ENCODE results near the gene EPHA8. TPM values are rescaled to one million over a fixed set of nuclear protein-coding genes. Genes with fewer than 3 reads are reported as not detected.

Gene EPHA8
- total RNA-seq, 1 experiment from 2014 or later: not detected

- no peak for DNase-seq
- Histone ChIP-seq H3K36me3 (ENCODE audit: insufficient read depth, low read length) (no peaks in the 10 kb centered on the region), H3K9ac (ENCODE audit: low read length) (no peak overlapping the region), H4K20me1 (ENCODE audit: insufficient read depth, low read depth, low read length) (no peaks in the 10 kb centered on the region), H3K27ac (ENCODE audit: low read length) (no peak overlapping the region), H3K79me2 (ENCODE audit: low read length) (no peaks in the 10 kb centered on the region), H3K9me3 (ENCODE audit: low read length) (no peaks in the 10 kb centered on the region), H3K4me2 (ENCODE audit: low read depth, low read length, poor library complexity, severe bottlenecking) (no peak overlapping the region), H2AFZ (ENCODE audit: low read length) (no peak overlapping the region), H3K4me3 (ENCODE audit: low read length) (no peak overlapping the region), H3K9me2 (replicated peaks; ENCODE audit: insufficient read depth, low read length) (no peaks in the 10 kb centered on the region), H3K4me1 (ENCODE audit: low read length) (no peaks in the 10 kb centered on the region), H3K27me3 (ENCODE audit: low read length) (no peaks in the 10 kb centered on the region)
Observed at GRCh38 chr1:22602060-22602740, 38.9 kb downstream of the EPHA8 start.

GRCh38 chr1:22606161-22606560, 42.9 kb downstream of the EPHA8 start:
- Histone ChIP-seq H3K79me2 (ENCODE audit: low read length) (no peaks in the 10 kb centered on the region), H3K27me3 (ENCODE audit: low read length) (no peaks in the 10 kb centered on the region), H3K9ac (ENCODE audit: low read length) (no peak overlapping the region), H4K20me1 (ENCODE audit: insufficient read depth, low read depth, low read length) (0 out of 2 replicates have a peak, but pooled peaks cover 2% of the 10 kb centered on the region), H3K9me2 (replicated peaks; ENCODE audit: insufficient read depth, low read length) (no peaks in the 10 kb centered on the region), H2AFZ (ENCODE audit: low read length) (no peak overlapping the region), H3K4me2 (ENCODE audit: low read depth, low read length, poor library complexity, severe bottlenecking) (no peak overlapping the region), H3K4me3 (ENCODE audit: low read length) (no peak overlapping the region), H3K36me3 (ENCODE audit: insufficient read depth, low read length) (no peaks in the 10 kb centered on the region), H3K27ac (ENCODE audit: low read length) (no peak overlapping the region), H3K4me1 (ENCODE audit: low read length) (no peaks in the 10 kb centered on the region), H3K9me3 (ENCODE audit: low read length) (no peaks in the 10 kb centered on the region)
- no peak for DNase-seq

- H3K4me3 ChIP-seq (ENCODE audit: low read length): no peak overlapping the region
- H4K20me1 ChIP-seq (ENCODE audit: insufficient read depth, low read depth, low read length): 0 out of 2 replicates have a peak, but pooled peaks cover 2% of the 10 kb centered on the region
- no peaks in the 10 kb centered on the region for H3K36me3 ChIP-seq (ENCODE audit: insufficient read depth, low read length)
- H3K27me3 ChIP-seq (ENCODE audit: low read length): no peaks in the 10 kb centered on the region
- no peaks in the 10 kb centered on the region for H3K9me2 ChIP-seq (replicated peaks; ENCODE audit: insufficient read depth, low read length)
- DNase-seq: no peak
- no peak overlapping the region for H3K4me2 ChIP-seq (ENCODE audit: low read depth, low read length, poor library complexity, severe bottlenecking)
- H2AFZ ChIP-seq (ENCODE audit: low read length): no peak overlapping the region
- H3K9me3 ChIP-seq (ENCODE audit: low read length): no peaks in the 10 kb centered on the region
- H3K9ac ChIP-seq (ENCODE audit: low read length): no peak overlapping the region
- no peak overlapping the region for H3K27ac ChIP-seq (ENCODE audit: low read length)
- no peaks in the 10 kb centered on the region for H3K79me2 ChIP-seq (ENCODE audit: low read length)
- no peaks in the 10 kb centered on the region for H3K4me1 ChIP-seq (ENCODE audit: low read length)
Observed at GRCh38 chr1:22607154-22607553, 43.9 kb downstream of the EPHA8 start.

- no peaks in the 10 kb centered on the region for H3K36me3 ChIP-seq (ENCODE audit: insufficient read depth, low read length)
- H3K79me2 ChIP-seq (ENCODE audit: low read length): no peaks in the 10 kb centered on the region
- no peaks in the 10 kb centered on the region for H3K27me3 ChIP-seq (ENCODE audit: low read length)
- H3K9me3 ChIP-seq (ENCODE audit: low read length): no peaks in the 10 kb centered on the region
- H3K27ac ChIP-seq (ENCODE audit: low read length): no peak overlapping the region
- H3K9ac ChIP-seq (ENCODE audit: low read length): no peak overlapping the region
- no peak overlapping the region for H3K4me3 ChIP-seq (ENCODE audit: low read length)
- H2AFZ ChIP-seq (ENCODE audit: low read length): no peak overlapping the region
- H4K20me1 ChIP-seq (ENCODE audit: insufficient read depth, low read depth, low read length): 0 out of 2 replicates have a peak, but pooled peaks cover 2% of the 10 kb centered on the region
- no peaks in the 10 kb centered on the region for H3K9me2 ChIP-seq (replicated peaks; ENCODE audit: insufficient read depth, low read length)
- H3K4me1 ChIP-seq (ENCODE audit: low read length): no peaks in the 10 kb centered on the region
- no peak for DNase-seq
- no peak overlapping the region for H3K4me2 ChIP-seq (ENCODE audit: low read depth, low read length, poor library complexity, severe bottlenecking)
Observed at GRCh38 chr1:22608361-22608760, 45.1 kb downstream of the EPHA8 start.

GRCh38 chr1:22609291-22609690, 46.0 kb downstream of the EPHA8 start:
- Histone ChIP-seq H3K4me1 (ENCODE audit: low read length) (no peaks in the 10 kb centered on the region), H3K9ac (ENCODE audit: low read length) (no peak overlapping the region), H2AFZ (ENCODE audit: low read length) (no peak overlapping the region), H3K4me2 (ENCODE audit: low read depth, low read length, poor library complexity, severe bottlenecking) (no peak overlapping the region), H3K79me2 (ENCODE audit: low read length) (no peaks in the 10 kb centered on the region), H4K20me1 (ENCODE audit: insufficient read depth, low read depth, low read length) (0 out of 2 replicates have a peak, but pooled peaks cover 2% of the 10 kb centered on the region), H3K27me3 (ENCODE audit: low read length) (no peaks in the 10 kb centered on the region), H3K4me3 (ENCODE audit: low read length) (no peak overlapping the region), H3K36me3 (ENCODE audit: insufficient read depth, low read length) (no peaks in the 10 kb centered on the region), H3K9me2 (replicated peaks; ENCODE audit: insufficient read depth, low read length) (no peaks in the 10 kb centered on the region), H3K9me3 (ENCODE audit: low read length) (no peaks in the 10 kb centered on the region), H3K27ac (ENCODE audit: low read length) (no peak overlapping the region)
- no peak for DNase-seq

GRCh38 chr1:22611530-22611947, 48.2 kb downstream of the EPHA8 start:
- Histone ChIP-seq H3K79me2 (ENCODE audit: low read length) (no peaks in the 10 kb centered on the region), H3K4me1 (ENCODE audit: low read length) (no peaks in the 10 kb centered on the region), H3K27me3 (ENCODE audit: low read length) (no peaks in the 10 kb centered on the region), H4K20me1 (ENCODE audit: insufficient read depth, low read depth, low read length) (0 out of 2 replicates have a peak, but pooled peaks cover 2% of the 10 kb centered on the region), H3K9ac (ENCODE audit: low read length) (no peak overlapping the region), H3K9me3 (ENCODE audit: low read length) (no peaks in the 10 kb centered on the region), H3K36me3 (ENCODE audit: insufficient read depth, low read length) (no peaks in the 10 kb centered on the region), H3K27ac (ENCODE audit: low read length) (no peak overlapping the region), H2AFZ (ENCODE audit: low read length) (no peak overlapping the region), H3K4me2 (ENCODE audit: low read depth, low read length, poor library complexity, severe bottlenecking) (no peak overlapping the region), H3K4me3 (ENCODE audit: low read length) (no peak overlapping the region), H3K9me2 (replicated peaks; ENCODE audit: insufficient read depth, low read length) (no peaks in the 10 kb centered on the region)
- peak; percentile 71 for DNase-seq

- no peaks in the 10 kb centered on the region for H3K9me2 ChIP-seq (replicated peaks; ENCODE audit: insufficient read depth, low read length)
- H3K27me3 ChIP-seq (ENCODE audit: low read length): no peaks in the 10 kb centered on the region
- H3K9ac ChIP-seq (ENCODE audit: low read length): no peak overlapping the region
- H3K4me3 ChIP-seq (ENCODE audit: low read length): no peak overlapping the region
- DNase-seq: no peak
- no peaks in the 10 kb centered on the region for H4K20me1 ChIP-seq (ENCODE audit: insufficient read depth, low read depth, low read length)
- no peaks in the 10 kb centered on the region for H3K79me2 ChIP-seq (ENCODE audit: low read length)
- H2AFZ ChIP-seq (ENCODE audit: low read length): no peak overlapping the region
- H3K36me3 ChIP-seq (ENCODE audit: insufficient read depth, low read length): no peaks in the 10 kb centered on the region
- no peak overlapping the region for H3K4me2 ChIP-seq (ENCODE audit: low read depth, low read length, poor library complexity, severe bottlenecking)
- no peak overlapping the region for H3K27ac ChIP-seq (ENCODE audit: low read length)
- H3K9me3 ChIP-seq (ENCODE audit: low read length): no peaks in the 10 kb centered on the region
- H3K4me1 ChIP-seq (ENCODE audit: low read length): no peaks in the 10 kb centered on the region
Observed at GRCh38 chr1:22612671-22613571, 49.6 kb downstream of the EPHA8 start.

GRCh38 chr1:22613572-22613918, 50.3 kb downstream of the EPHA8 start:
- no peaks in the 10 kb centered on the region for H3K79me2 ChIP-seq (ENCODE audit: low read length)
- no peak overlapping the region for H3K4me3 ChIP-seq (ENCODE audit: low read length)
- no peaks in the 10 kb centered on the region for H3K4me1 ChIP-seq (ENCODE audit: low read length)
- H4K20me1 ChIP-seq (ENCODE audit: insufficient read depth, low read depth, low read length): no peaks in the 10 kb centered on the region
- no peaks in the 10 kb centered on the region for H3K36me3 ChIP-seq (ENCODE audit: insufficient read depth, low read length)
- H3K9me3 ChIP-seq (ENCODE audit: low read length): no peaks in the 10 kb centered on the region
- no peak for DNase-seq
- H3K27ac ChIP-seq (ENCODE audit: low read length): no peak overlapping the region
- H2AFZ ChIP-seq (ENCODE audit: low read length): no peak overlapping the region
- H3K9me2 ChIP-seq (replicated peaks; ENCODE audit: insufficient read depth, low read length): no peaks in the 10 kb centered on the region
- H3K4me2 ChIP-seq (ENCODE audit: low read depth, low read length, poor library complexity, severe bottlenecking): no peak overlapping the region
- no peaks in the 10 kb centered on the region for H3K27me3 ChIP-seq (ENCODE audit: low read length)
- no peak overlapping the region for H3K9ac ChIP-seq (ENCODE audit: low read length)
